LoVo (cell line): ENCODE measurements around the gene ZNF280C.

Source experiments
- DNase-seq: peaks from one replicate; pipeline ENCODE4 v3.0.0-alpha.2; 2016; ENCODE audit warnings: low spot score

ZNF280C gene

DNA sequence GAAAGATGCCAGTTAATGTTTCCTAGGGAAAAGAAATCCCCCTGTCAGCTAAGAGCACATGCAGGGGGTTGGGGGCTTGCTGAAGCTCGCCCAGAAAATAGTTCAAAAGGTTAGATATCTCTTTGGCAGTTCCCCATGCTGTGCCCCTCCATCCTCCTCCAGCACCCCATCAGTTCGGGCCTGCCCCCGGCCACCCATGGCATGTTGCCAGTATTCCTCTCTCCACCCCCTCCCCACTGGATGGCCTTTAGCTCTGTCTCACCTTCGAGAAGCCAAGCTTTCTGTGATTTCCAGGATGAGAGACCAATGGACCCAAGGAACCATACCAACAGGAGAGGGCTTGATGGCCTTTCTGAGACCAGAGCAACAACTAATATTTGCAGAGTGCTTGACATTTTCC lies 91.8 kb downstream of the ZNF280C start:
- DNase-seq: no peak

DNA sequence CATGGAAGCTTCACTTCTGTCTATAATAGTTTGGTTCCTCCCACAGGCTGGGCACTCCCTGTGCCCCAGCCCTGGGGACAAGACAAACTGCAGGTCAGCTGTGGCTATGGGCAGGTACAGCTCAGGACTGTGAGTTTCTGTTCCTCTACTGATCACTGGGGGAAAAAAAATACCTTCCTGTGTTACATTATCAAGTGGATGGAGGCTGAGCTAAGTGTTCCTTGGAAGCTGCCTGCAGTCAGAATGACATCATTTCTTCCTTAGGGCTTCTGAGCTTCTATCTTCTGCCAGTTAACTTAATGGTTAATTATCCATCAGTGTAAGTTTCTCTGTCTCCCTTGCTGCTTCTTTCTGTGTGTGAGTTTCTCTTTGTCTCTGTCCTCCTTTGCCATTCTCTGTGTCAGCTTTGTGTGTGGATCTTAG lies 92.3 kb downstream of the ZNF280C start:
- DNase-seq: no peak

DNA sequence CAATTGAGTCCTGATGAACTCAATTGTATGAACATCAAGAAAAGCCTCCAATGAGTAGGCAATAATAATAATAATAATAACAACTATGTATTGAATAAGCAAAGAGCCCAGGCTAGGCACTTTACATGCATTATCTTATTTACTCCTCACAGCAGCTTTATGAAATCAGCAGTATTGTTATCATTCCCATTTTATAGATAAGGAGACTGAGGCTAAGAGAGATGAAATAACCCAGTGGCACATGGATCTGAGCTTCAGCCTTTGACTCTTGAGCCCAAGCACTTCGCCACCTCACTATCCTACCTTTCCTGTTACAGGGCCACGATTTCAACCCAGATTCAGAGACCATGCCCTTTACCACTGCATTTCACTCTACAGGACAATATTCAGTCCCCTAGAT lies 93.8 kb downstream of the ZNF280C start:
- DNase-seq: no peak

DNA sequence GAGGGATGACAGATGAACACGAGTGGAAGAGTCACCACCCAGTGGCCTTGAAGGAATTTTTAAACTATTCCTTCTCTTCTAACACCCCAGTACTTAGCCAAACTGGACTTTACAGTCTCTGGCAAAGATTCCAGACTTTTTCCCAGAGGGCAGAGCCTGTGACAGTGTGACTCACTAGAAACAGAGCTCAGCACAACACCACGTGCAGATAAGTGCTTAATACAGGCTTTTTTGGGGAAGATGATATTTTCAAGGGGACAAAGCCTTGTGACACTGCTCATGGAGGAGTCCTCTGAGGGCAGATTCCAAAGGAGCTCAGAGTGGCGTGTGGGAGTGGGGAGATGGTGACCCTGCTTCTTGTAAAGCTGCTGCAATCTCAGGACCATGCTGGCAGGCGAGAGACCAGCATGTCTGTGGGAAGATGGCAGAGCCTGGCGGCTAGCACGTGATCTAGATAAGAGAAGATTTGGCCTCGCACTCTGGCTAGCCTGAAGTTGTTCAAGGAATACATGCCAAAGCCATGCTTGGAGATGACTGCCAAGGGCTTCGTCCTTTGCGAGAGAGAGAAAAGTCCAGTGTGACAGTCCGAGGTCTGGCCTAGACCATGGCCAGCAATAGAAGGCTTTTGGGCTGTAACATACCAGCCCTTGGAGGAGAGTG lies 94.5 kb downstream of the ZNF280C start:
- DNase-seq: peak; percentile 1

DNA sequence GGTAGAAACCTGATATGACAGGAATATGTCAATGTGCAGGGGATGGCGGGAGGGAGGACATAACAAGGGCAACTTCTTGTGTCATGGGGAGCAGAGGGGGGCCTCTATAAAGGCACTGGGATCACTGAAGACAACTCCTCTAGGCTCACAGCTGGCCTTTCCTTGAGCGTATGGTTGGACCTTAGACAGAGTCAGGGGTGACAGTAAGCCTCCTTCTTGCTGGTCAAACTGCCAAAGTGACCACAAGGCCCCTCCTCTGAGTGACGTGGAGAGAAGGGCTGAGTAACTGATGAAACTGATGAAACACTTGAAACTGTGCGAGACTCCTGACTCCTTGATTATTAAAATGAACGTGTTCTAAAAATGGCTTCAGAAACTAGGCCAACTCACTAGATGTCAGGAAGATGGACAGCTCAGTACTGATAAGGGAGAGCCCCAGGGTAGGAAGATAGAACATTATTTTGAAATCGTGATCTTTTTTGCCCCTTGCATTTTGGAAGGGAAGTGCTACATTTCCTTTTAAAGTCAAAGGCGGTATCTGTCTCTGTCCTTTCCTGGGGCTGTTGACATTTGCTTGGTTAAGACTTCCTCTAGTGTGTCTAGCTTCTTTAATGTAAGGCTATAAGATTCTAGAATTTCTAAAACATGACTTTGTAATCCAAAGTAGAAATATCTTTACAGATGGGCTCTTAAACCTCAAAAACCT lies 95.4 kb downstream of the ZNF280C start:
- DNase-seq: peak; percentile 1

DNA sequence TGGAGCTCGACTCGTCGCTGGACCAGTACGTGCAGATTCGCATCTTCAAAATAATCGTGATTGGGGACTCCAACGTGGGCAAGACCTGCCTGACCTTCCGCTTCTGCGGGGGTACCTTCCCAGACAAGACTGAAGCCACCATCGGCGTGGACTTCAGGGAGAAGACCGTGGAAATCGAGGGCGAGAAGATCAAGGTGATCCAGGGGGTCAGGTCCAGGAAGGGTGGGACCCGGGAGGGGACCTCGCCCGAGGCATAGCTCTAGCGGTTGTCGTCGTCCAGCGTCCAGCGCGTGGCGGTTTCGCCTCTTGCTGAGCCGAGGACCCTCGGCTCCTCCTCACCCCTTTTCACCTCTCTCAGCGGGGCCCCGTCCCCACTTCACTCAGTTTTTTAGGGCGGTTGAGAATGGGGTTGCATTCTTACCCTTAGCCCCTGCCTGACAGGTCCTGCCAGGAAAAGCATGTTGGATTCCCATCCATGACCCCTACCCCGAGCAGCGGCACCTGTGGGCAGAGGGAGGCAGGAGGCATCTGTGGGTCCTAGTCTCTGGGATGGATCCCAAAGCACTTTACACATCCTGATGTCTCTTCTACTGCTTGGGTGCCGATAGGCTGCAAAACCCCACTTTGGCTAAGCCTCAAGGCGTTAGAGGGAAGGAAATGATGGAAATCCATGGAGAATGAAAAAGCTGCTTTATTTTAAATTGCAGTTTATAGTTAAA lies 96.4 kb downstream of the ZNF280C start:
- no peak for DNase-seq

DNA sequence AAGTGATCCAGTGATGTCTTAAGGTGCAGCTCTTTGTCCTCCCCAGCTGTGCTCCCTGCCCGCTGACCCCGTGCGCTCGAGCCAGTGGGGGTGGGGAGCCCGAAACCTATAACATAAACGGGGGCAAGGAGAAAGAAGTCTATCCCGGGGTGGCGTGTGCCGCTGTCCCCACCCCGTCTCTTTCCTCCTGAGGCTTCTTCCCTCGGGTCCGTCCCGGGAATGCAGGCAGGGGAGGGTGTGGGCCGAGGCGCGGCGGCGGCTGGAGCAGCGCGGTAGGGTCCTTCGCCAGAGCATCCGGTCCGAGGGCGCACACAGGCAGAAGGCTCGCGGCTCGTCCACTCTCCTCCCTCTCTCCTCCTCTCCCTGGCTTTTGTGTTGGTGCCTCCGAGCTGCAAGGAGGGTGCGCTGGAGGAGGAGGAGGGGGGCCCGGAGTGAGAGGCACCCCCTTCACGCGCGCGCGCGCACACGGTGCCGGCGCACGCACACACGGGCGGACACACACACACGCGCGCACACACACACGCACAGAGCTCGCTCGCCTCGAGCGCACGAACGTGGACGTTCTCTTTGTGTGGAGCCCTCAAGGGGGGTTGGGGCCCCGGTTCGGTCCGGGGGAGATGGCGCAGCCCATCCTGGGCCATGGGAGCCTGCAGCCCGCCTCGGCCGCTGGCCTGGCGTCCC lies 97.1 kb downstream of the ZNF280C start, which contains the start of gene RAB33A:
Gene RAB33A, plus strand, starts transcription at position 517 of the 681 bp plus-strand sequence. Its CDS starts 101 bp downstream, at position 618.
- DNase-seq: no peak

DNA sequence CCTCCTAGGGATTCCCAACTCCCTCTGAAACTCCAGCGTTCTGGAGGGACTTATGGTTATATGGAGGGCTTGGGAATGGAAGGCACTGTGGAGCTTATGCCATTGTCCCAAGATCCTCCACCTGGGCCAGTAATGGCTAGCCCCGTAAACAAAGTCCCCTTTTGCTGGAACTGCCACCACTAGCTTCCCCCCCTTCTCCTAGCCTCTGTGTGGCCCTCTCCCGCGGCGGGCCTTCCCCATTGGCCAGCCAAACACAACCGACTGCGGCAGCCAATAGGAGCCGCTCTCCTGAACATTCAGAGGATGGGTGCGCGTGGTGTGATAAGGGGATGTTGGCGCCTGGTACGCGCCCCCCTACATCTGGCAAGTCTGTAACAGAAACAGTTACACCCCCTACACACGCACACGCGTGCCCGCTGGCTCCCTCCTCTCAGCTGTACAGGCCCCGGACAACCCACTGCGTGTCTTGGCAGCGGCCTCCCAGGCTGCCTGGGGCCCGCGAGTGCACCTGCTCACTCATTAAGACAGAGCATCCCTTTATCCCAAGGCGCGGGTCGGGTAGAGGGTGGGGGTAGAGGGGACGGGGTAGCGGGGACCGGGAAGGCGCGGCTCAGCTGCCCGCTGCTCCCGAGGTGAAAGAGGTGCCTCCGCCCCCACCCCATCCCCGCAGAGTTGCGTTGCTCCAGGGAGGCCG lies 97.8 kb downstream of the ZNF280C start:
- DNase-seq: no peak

DNA sequence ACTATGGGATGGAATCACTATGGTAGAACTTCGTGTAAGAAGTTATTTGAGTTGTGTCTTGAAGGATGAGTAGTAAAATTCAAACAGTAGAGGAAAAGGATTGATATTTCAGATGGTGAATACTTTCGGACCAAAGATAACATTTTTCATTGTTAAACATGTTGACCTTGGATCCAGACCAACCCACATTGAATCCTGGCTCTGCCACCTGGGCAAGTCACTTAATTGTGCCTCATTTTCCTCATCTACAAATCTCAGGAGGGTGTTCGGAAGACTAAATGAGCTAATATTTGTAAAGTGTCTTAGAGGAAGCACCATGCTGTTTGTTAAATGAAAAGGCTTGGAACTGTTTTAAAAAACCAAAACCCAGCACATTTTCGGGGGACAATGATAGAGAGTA lies 101.7 kb downstream of the ZNF280C start:
- DNase-seq: no peak

DNA sequence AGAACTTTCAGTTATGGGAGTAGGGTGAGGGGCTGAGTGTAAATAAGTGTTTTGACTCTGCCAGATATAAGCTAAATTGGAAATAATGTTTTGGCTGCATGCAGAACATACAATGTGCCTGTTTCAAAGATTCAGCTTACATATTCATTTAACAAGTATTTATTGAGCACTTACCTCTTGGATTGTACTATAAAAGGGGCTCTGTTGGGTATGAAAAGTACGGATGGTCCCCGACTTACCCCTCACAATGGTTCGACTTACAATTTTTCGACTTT lies 102.3 kb downstream of the ZNF280C start:
- no peak for DNase-seq

DNA sequence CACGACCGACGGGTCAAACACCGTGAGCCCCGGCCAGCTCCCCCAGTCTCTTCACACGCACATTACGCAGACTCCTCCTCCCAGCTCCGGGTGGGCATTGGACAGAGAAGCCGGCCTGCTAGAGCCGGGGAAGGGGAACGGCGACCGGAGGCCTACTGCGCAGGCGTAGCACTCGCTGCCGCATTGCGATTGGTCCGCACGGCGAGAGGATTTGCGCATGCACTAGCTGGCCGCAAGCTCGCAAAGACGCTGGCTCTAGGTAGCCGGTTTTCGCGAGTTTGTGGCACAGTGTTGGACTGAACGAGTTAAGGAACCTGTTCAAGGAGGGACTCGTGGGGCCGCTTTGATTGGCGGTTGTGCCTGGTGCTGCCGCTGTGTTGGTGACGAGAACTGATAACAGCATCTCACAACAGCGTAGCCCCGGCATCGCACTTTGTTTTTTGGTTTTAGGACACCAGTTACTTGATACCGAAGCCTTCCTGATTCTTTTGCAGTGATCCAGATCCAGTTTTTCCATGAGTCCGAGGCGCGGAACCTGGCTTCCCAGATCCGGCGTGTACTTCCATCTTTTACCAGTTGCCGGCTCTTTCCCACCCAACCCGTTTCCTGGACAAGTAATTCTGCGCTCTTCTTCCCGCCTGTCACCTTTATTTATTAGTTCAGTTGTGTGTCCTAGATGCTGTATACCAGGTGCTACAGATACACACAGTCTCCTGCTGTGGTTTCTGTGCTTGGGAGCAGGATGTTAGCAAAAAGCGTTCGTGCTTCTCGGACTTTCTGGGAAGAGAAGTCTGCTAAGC lies 102.8 kb downstream of the ZNF280C start, which contains the start of gene AIFM1:
Gene AIFM1, minus strand, starts transcription at position 139 of the 800 bp plus-strand sequence. CDS start 185 bp downstream, outside the sequence.
- peak; percentile 85 for DNase-seq

DNA sequence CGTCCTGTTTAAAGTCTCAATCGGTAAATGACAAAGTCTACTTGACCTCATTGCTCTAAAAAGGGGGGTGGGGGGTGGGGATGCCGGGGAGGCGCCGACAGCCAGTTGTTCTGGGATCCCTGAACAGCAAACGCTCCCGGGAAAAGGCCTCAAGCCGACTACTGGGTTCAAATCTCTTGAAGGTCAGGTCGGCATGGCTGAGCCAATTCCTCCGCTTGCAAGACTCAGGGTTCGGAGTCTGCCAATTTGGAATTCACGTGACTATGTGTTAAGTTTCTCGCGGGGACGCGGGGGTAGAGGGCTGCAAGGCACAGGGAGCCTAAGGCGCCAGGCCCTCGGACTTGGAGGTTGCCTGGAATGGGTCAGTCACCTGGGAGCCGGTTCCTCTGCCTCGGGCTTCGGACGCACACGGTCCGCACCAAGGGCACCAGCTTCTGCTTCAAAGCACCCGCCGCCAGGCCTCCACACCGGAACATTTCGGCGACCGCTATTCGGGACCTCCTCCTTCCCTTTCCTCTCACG lies 103.5 kb downstream of the ZNF280C start:
- no peak for DNase-seq

DNA sequence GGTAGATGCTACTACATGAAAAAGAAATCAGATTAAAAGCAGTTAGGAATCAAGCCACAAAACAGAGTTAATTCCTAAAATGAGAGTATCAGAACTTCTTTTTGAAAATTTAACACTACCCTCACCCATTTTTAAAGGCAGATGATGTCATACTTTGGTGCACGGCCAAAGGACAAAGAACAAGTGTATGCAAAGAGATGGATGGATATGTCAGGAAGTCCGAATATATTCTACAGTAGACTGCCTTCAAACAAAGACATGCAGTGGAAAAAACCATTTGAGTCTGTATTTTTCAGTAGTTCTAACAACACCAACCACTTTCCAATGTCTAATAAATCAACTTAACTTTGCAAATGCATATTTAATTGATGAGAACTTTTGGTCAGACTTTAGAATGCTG lies 105.3 kb downstream of the ZNF280C start:
- DNase-seq: no peak

DNA sequence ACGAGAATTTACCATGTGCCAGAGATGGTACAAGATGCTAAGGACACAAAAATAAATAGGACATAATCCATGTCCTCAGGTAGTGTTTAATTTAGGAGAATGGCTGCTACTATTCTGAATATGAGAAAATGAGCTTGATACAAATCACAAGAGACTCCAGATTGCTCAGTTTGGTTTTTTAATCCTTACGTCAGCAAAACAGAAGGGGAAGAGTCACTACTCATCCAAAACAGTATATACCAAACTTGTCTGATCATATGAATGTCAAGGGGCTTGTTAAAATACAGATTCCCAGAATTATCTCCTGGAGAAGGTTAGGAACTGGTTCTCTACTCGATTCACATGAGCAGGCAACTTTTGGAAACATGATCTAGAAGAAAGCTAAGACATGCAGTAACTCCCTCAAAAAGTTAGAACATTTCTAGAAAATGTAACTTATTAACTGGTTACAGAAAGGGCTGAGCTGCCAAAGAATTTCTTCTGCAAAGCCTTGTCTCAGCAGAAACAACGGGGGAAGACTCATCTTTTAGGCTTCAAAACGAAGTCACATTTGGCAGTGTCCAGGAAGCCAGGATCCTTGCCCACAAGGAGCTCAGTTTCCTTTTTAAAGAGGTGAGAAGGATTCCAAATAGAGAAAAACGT lies 106.5 kb downstream of the ZNF280C start:
- no peak for DNase-seq

DNA sequence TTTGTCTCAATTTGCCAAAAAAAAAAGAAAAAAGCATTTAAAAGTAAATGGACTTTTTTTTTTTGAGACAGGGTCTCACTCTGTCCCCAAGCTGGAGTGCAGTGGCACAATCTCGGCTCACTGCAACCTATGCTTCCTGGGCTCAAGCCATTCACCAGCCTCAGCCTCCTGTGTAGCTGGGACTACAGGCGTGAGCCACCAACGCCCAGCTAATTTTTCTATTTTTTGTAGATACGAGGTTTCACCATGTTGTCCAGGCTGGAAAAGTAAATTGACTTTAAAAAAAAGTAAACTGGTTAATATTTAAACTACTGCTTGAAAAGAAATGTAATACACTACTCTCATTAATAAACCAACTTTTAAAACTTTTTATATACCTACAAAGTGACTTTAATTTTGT lies 108.9 kb downstream of the ZNF280C start:
- no peak for DNase-seq

DNA sequence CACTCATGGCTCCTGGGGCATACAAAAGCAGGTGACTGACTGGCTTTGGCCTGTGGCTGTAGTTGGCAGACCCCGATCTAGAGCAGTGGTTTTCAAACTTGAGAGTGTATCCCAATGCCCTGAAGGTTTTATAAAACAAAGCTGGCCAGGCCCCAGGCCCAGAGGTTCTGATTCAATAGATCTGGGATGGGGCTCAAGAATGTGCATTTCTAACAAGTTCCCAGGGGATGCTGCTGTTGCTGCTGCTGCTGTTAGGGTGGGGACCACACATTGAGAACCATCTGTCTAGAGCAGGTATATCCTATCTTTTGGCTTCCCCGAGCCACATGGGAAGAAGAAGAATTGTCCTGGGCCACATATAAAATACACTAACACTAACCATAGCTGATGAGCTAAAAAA lies 110.4 kb downstream of the ZNF280C start:
- no peak for DNase-seq

DNA sequence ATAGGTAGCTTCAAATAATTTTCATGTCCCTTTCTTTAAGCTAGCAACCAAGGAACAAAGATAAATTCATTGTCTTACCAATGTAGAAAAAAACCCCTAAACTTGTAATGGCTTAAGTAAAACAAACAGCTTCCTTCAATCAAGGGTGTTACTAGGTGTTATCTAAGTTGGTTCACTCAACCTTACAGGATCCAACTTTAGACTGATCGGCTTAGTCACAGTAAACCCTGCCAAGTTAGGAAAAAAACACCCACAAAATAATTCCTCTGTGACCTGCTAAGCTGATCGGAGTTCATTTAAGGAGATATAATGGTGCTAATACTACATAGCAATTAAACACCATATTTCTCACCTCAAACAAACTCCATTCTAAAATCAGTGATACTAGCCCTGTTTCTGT lies 113.1 kb downstream of the ZNF280C start:
- no peak for DNase-seq
